HCT116 (cell line): Measurements from ENCODE around the gene FRMD3. TPM values are rescaled to one million over a fixed set of nuclear protein-coding genes. Genes with fewer than 3 reads are reported as not detected.

Experiments used
- ATAC-seq: fragments of 200-7000 bp; cut with Tn5 transposase; 2 replicates; pipeline ENCODE4 v1.9.1; 2020; ENCODE audit warnings: mild to moderate bottlenecking, moderate library complexity
- BruUV-seq: library from RNA; stranded (reverse); fragments of 400-500 nt; replicated peaks from 2 replicates; lab custom pipeline; 2021; lab: Mats Ljungman, UMichigan
- CTCF ChIA-PET: fragments of 300-600 bp; sonication (Branson Sonifier 250); formaldehyde crosslinking; loops from one replicate; lab custom pipeline; 2021; ENCODE audit warnings: antibody characterized with exemption; lab: Charles Lee
- POLR2A ChIA-PET: fragments of 300-600, 350-600 bp; sonication (Branson Sonifier 250); formaldehyde crosslinking; loops from one replicate; lab custom pipeline; 2021; ENCODE audit warnings: antibody characterized with exemption; lab: Charles Lee
- RAD21 ChIA-PET, 2 experiments: fragments of 300-600 bp; sonication (Branson Sonifier 250); formaldehyde crosslinking; loops; one replicate each; lab custom pipeline; 2023; ENCODE audit warnings: low total read pairs in 2 of 2; ENCODE audit not compliant: uncharacterized antibody in 2 of 2, unreplicated experiment in 2 of 2, low non-redundant PET in 1 of 2; lab: Charles Lee
- DNase-seq: peaks from one replicate; pipeline ENCODE4 v3.0.0-alpha.2; 2010; ENCODE audit warnings: low read depth, low spot score
- H2AFZ ChIP-seq: fragments of 200-600 bp; shearing (Covaris generic), sonication (generic); 2 replicates; pipeline ENCODE4 v1.6.1; 2017; ENCODE audit warnings: low read depth, mixed run types, mixed read lengths, antibody characterized with exemption, low read length; ENCODE audit not compliant: poor library complexity, severe bottlenecking
- H3K27ac ChIP-seq: 2 replicates; pipeline ENCODE4 v1.5.1; 2012; ENCODE audit warnings: low read depth, low read length
- H3K27me3 ChIP-seq: fragments of 200-600 bp; sonication (generic); 2 replicates; pipeline ENCODE4 v1.6.1; 2016; ENCODE audit warnings: mixed run types, low read length, mixed read lengths; ENCODE audit not compliant: insufficient read depth
- H3K36me3 ChIP-seq, 2 experiments: fragments of 200-500 bp in 1 of 2; fragments of 200-600 bp in 1 of 2; sonication (Bioruptor generic) in 1 of 2; sonication (generic) in 1 of 2; 2 replicates each; pipeline versions ENCODE4 v1.5.1 to v1.6.1; 2014 to 2016; ENCODE audit warnings: low read length in 2 of 2, inconsistent platforms in 1 of 2, mixed read lengths in 1 of 2, mixed run types in 1 of 2; ENCODE audit not compliant: insufficient read depth in 2 of 2, control insufficient read depth in 1 of 2
- H3K4me1 ChIP-seq, 2 experiments: fragments of 200-600 bp in 1 of 2; sonication (generic) in 1 of 2; 2 replicates each; pipeline versions ENCODE4 v1.5.1 to v1.6.1; 2012 to 2017; ENCODE audit warnings: low read length in 2 of 2, inconsistent platforms in 1 of 2, mild to moderate bottlenecking in 1 of 2, mixed read lengths in 1 of 2, mixed run types in 1 of 2, moderate library complexity in 1 of 2; ENCODE audit not compliant: insufficient read depth in 2 of 2, control insufficient read depth in 1 of 2
- H3K4me2 ChIP-seq: fragments of 200-600 bp; sonication (generic); 2 replicates; pipeline ENCODE4 v1.6.1; 2017; ENCODE audit warnings: mixed run types, low read length, mixed read lengths
- H3K4me3 ChIP-seq, 2 experiments: fragments of 200-600 bp in 1 of 2; sonication (generic) in 1 of 2; replicated peaks in 1 of 2; 2 replicates each; pipeline ENCODE4 v1.5.1; 2011 to 2016; ENCODE audit warnings: low read length in 2 of 2, control low read depth in 1 of 2, low read depth in 1 of 2, mild to moderate bottlenecking in 1 of 2, mixed read lengths in 1 of 2, mixed run types in 1 of 2
- H3K79me2 ChIP-seq: fragments of 200-600 bp; sonication (generic); 2 replicates; pipeline ENCODE4 v1.6.1; 2017; ENCODE audit warnings: mild to moderate bottlenecking, mixed run types, low read length, moderate library complexity, mixed read lengths; ENCODE audit not compliant: insufficient read depth
- H3K9ac ChIP-seq: fragments of 200-600 bp; sonication (generic); 2 replicates; pipeline ENCODE4 v1.6.1; 2016; ENCODE audit warnings: low read length, mixed read lengths
- H3K9me2 ChIP-seq: fragments of 200-600 bp; sonication (generic), shearing (Covaris generic); 2 replicates; pipeline ENCODE4 v1.6.1; 2017; ENCODE audit warnings: mixed run types, mild to moderate bottlenecking, moderate library complexity; ENCODE audit not compliant: insufficient read depth
- H3K9me3 ChIP-seq, 2 experiments: fragments of 200-500 bp in 1 of 2; fragments of 200-600 bp in 1 of 2; sonication (Bioruptor generic) in 1 of 2; sonication (generic) in 1 of 2; 2 replicates each; pipeline ENCODE4 v1.6.1; 2014 to 2017; ENCODE audit warnings: low read length in 2 of 2, mixed read lengths in 2 of 2, inconsistent platforms in 1 of 2, low read depth in 1 of 2, mild to moderate bottlenecking in 1 of 2, mixed run types in 1 of 2, moderate library complexity in 1 of 2; ENCODE audit not compliant: control insufficient read depth in 1 of 2, insufficient read depth in 1 of 2
- H4K20me1 ChIP-seq: fragments of 200-600 bp; sonication (generic), shearing (Covaris generic); 2 replicates; pipeline ENCODE4 v1.6.1; 2017; ENCODE audit warnings: mixed run types, mild to moderate bottlenecking, moderate library complexity; ENCODE audit not compliant: insufficient read depth
- CEBPB ChIP-seq: IDR thresholded peaks from 2 replicates; pipeline ENCODE4 v1.6.1; 2012; ENCODE audit warnings: low read depth
- EGR1 ChIP-seq: IDR thresholded peaks from 2 replicates; pipeline ENCODE4 v1.6.1; 2012; ENCODE audit warnings: low read depth
- ELF1 ChIP-seq: IDR thresholded peaks from 2 replicates; pipeline ENCODE4 v1.6.1; 2012; ENCODE audit warnings: low read depth, borderline replicate concordance
- FOSL1 ChIP-seq: IDR thresholded peaks from 2 replicates; pipeline ENCODE4 v1.6.1; 2012; ENCODE audit warnings: low read depth
- JUND ChIP-seq: IDR thresholded peaks from 2 replicates; pipeline ENCODE4 v1.6.1; 2012
- POLR2AphosphoS5 ChIP-seq: IDR thresholded peaks from 2 replicates; pipeline ENCODE4 v1.6.1; 2011; ENCODE audit warnings: mild to moderate bottlenecking, low read depth, low read length, moderate library complexity
- SP1 ChIP-seq: IDR thresholded peaks from 2 replicates; pipeline ENCODE4 v1.6.1; 2012; ENCODE audit warnings: low read depth
- SRF ChIP-seq: IDR thresholded peaks from 2 replicates; pipeline ENCODE4 v1.6.1; 2012; ENCODE audit warnings: low read depth
- TCF7L2 ChIP-seq: IDR thresholded peaks from 2 replicates; pipeline ENCODE4 v1.7.0; 2011; ENCODE audit warnings: borderline replicate concordance, inconsistent platforms; ENCODE audit not compliant: insufficient read depth, insufficient read length; ENCODE audit errors: extremely low read depth
- ZFX ChIP-seq: fragments of 450-650 bp; IDR thresholded peaks from 2 replicates; pipeline ENCODE4 v1.6.1; 2017
- ZNF274 ChIP-seq: fragments of 200-500 bp; sonication (Bioruptor generic); IDR thresholded peaks from 2 replicates; pipeline ENCODE4 v1.6.1; 2014; ENCODE audit warnings: mild to moderate bottlenecking, low read depth, low read length, inconsistent platforms
- intact Hi-C: fragments of 100-400 bp; cut with micrococcal nuclease; formaldehyde crosslinking; loops from 2 replicates; pipeline ENCODE4 v1.10.0; 2022
- total RNA-seq: library from RNA; stranded (reverse); gene quantifications from one replicate; pipeline ENCODE4 v1.2.1, GENCODE V29; 2021; ENCODE audit not compliant: unreplicated experiment
- TF ChIP-seq, protein P1 (sequence below): IDR thresholded peaks from 2 replicates; pipeline ENCODE4 v1.6.1; 2012; ENCODE audit warnings: low read depth
- TF ChIP-seq, protein P2 (sequence below): IDR thresholded peaks from 2 replicates; pipeline ENCODE4 v1.6.1; 2012
- TF ChIP-seq, protein P3 (sequence below): IDR thresholded peaks from 2 replicates; pipeline ENCODE4 v1.6.1; 2011; ENCODE audit warnings: mild to moderate bottlenecking, low read length, moderate library complexity; ENCODE audit not compliant: insufficient replicate concordance; ENCODE audit errors: extremely low read depth

Gene FRMD3
- total RNA-seq, 1 experiment from 2014 or later: 0.89 TPM

DNA sequence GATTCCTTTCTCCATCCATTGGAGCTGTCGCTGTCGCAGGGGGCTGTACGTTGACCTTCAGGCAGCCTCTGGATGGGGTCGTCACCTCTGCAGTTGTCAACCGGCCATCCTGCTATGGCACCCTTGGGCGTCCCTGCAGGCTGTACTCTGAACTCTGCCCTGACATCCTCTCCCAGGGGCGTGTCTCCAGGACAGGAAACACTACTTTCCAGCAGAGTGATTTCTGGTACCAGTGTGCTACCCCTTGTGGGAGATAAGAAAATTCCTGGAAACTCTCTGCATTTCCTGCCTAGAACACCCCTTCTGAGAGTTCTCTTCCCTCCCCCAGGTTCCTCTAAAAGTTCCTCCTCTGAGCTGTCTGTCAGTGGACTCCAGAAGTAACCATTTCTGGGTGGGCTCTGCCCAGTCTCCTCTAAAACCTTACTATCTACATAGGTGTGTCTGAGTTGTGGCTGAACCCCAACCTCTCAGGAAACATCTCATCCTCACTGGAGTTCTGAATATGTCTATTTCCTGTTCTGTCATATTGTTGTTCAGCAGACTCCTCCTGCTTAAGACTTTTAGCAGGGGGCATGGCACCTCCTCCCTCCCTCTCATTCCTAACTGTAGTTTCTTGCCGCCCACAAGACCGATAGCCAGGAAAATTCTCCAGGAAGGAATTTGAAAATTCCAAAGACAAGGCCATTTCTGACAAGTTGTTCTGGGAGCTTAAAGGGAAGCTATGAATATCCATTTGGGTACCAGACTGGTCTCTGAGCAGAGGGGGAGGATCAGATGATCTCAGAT, 329.9 kb downstream of the FRMD3 start:
- no TSS peak for BruUV-seq
- Histone ChIP-seq H2AFZ (no peak overlapping the region), H3K9me2 (no peaks in the 10 kb centered on the region), H3K36me3 (no peaks in the 10 kb centered on the region), H3K79me2 (no peaks in the 10 kb centered on the region), H4K20me1 (no peaks in the 10 kb centered on the region), H3K9me3 (no peaks in the 10 kb centered on the region), H3K4me2 (no peak overlapping the region), H3K27me3 (no peaks in the 10 kb centered on the region), H3K27ac (no peak overlapping the region), H3K9ac (no peak overlapping the region), H3K4me3 (no peak overlapping the region), H3K4me1 (no peaks in the 10 kb centered on the region)
- ATAC-seq (no peak), DNase-seq (no peak)
- CTCF ChIA-PET: no interaction called here
- TF ChIP-seq SP1 (no peak), TCF7L2 (no peak), ELF1 (no peak), SRF (no peak), EGR1 (no peak), POLR2AphosphoS5 (no peak), JUND (no peak), CEBPB (no peak), ZFX (no peak), FOSL1 (no peak), ZNF274 (no peak)
- TF ChIP-seq, protein P1, sequence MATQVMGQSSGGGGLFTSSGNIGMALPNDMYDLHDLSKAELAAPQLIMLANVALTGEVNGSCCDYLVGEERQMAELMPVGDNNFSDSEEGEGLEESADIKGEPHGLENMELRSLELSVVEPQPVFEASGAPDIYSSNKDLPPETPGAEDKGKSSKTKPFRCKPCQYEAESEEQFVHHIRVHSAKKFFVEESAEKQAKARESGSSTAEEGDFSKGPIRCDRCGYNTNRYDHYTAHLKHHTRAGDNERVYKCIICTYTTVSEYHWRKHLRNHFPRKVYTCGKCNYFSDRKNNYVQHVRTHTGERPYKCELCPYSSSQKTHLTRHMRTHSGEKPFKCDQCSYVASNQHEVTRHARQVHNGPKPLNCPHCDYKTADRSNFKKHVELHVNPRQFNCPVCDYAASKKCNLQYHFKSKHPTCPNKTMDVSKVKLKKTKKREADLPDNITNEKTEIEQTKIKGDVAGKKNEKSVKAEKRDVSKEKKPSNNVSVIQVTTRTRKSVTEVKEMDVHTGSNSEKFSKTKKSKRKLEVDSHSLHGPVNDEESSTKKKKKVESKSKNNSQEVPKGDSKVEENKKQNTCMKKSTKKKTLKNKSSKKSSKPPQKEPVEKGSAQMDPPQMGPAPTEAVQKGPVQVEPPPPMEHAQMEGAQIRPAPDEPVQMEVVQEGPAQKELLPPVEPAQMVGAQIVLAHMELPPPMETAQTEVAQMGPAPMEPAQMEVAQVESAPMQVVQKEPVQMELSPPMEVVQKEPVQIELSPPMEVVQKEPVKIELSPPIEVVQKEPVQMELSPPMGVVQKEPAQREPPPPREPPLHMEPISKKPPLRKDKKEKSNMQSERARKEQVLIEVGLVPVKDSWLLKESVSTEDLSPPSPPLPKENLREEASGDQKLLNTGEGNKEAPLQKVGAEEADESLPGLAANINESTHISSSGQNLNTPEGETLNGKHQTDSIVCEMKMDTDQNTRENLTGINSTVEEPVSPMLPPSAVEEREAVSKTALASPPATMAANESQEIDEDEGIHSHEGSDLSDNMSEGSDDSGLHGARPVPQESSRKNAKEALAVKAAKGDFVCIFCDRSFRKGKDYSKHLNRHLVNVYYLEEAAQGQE: no peak
- TF ChIP-seq, protein P2, sequence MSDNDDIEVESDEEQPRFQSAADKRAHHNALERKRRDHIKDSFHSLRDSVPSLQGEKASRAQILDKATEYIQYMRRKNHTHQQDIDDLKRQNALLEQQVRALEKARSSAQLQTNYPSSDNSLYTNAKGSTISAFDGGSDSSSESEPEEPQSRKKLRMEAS: no peak
- TF ChIP-seq, protein P3, sequence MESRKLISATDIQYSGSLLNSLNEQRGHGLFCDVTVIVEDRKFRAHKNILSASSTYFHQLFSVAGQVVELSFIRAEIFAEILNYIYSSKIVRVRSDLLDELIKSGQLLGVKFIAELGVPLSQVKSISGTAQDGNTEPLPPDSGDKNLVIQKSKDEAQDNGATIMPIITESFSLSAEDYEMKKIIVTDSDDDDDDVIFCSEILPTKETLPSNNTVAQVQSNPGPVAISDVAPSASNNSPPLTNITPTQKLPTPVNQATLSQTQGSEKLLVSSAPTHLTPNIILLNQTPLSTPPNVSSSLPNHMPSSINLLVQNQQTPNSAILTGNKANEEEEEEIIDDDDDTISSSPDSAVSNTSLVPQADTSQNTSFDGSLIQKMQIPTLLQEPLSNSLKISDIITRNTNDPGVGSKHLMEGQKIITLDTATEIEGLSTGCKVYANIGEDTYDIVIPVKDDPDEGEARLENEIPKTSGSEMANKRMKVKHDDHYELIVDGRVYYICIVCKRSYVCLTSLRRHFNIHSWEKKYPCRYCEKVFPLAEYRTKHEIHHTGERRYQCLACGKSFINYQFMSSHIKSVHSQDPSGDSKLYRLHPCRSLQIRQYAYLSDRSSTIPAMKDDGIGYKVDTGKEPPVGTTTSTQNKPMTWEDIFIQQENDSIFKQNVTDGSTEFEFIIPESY: no peak
- POLR2A ChIA-PET: no interaction called here
- RAD21 ChIA-PET: no interaction called here
- intact Hi-C loops: no loop called here
